Measurements from ENCODE around the gene ACVR1B.
A peak's percentile ranks its signal among the peaks of the same experiment; 100 is the strongest.

Gene ACVR1B

DNA sequence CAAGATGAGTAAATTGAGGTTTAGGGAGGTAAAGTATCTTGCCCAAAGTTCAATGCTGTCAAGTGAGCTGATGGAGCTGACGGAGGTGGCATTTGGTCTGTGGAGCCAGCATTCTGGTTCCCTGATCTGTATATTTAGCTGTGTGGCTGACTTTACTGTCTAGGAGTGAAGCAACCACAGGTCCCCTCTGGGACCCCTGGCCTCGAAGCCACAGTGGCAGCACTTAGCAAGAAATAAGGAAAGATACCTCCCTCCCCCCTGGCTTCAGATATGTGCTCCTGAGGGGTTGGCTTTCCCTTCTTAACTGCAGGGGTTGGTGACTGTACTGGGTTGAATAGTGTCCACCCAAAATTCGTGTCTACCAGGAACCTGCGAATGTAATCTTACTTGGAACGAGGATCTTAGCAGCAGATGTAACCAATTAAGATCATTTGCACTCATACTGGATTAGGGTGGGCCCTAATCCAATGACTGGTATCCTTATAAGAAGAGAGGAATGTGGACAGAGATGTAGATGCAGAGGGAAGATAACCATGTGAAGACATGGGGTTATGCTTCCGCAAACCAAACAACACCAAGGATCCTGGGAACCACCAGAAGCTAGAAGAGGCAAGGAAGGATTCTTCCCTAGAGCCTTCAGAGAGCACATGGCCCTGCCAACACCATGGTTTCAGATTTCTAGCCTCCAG is 2.0 kb upstream of the ACVR1B start:
- DNase-seq (ENCODE audit: low read depth): no peak
- H3K4me3 ChIP-seq (ENCODE audit: control insufficient read depth, low read depth, low read length): no peak overlapping the region
- TF ChIP-seq, protein P1, sequence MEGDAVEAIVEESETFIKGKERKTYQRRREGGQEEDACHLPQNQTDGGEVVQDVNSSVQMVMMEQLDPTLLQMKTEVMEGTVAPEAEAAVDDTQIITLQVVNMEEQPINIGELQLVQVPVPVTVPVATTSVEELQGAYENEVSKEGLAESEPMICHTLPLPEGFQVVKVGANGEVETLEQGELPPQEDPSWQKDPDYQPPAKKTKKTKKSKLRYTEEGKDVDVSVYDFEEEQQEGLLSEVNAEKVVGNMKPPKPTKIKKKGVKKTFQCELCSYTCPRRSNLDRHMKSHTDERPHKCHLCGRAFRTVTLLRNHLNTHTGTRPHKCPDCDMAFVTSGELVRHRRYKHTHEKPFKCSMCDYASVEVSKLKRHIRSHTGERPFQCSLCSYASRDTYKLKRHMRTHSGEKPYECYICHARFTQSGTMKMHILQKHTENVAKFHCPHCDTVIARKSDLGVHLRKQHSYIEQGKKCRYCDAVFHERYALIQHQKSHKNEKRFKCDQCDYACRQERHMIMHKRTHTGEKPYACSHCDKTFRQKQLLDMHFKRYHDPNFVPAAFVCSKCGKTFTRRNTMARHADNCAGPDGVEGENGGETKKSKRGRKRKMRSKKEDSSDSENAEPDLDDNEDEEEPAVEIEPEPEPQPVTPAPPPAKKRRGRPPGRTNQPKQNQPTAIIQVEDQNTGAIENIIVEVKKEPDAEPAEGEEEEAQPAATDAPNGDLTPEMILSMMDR (IDR thresholded peaks at IDR 0.05; ENCODE audit: control insufficient read depth, insufficient read depth, low read depth, low read length, missing control alignments): no peak

DNA sequence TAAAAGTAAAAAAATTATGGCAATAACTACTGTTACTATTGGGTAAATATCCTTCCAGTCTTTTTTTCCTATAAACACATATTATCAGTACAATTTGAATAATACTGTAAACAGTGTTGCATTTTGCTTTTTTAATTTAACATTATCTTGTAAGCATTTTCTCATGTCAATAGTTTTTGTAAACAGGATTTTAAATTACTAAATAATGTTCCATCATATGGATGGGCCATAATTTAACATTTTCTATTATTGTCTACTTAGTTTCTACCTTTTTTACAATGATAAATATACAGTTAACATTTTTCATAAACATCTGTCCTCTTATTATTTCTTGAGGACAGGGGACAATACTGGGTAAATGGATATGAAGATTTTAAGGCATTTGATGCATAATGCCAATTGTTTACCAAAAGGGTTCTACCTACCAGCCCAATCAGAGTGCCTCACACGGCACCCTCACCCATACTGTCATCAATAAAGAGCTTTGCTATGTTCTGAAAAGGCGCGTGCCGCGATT is 759 bp upstream of the ACVR1B start:
- peak overlapping the region; percentile 63 for H3K4me3 ChIP-seq (ENCODE audit: control insufficient read depth, low read depth, low read length)
- TF ChIP-seq, protein P1 (IDR thresholded peaks at IDR 0.05; ENCODE audit: control insufficient read depth, insufficient read depth, low read depth, low read length, missing control alignments): no peak
- DNase-seq (ENCODE audit: low read depth): no peak

DNA sequence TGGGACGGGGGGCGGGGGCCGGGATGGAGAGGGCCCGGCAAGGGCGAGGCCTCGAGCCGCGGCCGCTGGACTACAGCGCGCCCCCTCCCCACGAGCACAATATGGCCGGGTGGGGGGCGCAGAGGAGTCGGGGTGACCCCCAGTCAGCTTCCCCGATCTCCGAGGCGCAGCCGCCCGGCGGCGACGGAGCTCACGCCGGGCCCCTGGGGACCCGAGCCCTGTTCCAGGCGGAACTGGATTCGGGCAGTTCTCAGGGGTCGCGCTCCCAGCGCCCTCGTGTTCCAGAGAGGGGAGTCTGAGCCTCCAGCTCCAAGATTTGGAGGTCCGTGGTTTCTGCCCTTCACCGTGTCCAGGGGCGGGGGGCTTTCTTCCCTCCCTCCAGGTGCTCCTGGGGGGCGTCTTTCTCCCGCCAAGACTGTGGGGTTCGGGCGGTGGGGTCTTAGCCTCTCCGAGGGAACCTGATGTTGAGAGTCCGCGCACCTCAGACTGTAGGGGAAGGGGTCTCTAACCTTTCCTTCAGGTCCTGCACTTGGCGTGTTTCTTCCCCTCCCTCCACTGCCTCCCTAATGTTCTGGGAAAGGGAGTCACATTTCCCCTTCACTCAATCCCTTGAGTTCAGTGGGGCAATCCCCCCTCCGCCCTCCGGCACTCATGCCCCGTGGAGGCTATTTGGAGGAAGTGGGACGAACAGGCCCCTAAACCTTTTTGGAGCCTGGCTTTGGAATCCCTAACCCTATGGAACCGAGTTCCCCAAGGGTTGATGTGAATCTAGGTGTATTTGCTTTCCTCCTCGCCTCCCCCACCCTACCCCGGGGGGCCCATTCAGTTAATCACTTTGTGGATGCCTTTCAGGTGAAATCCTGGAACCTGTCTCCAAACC is 584 bp downstream of the ACVR1B start:
- no peak for DNase-seq (ENCODE audit: low read depth)
- H3K4me3 ChIP-seq (ENCODE audit: control insufficient read depth, low read depth, low read length): peak overlapping the region; percentile 90
- TF ChIP-seq, protein P1 (IDR thresholded peaks at IDR 0.05; ENCODE audit: control insufficient read depth, insufficient read depth, low read depth, low read length, missing control alignments): no peak

DNA sequence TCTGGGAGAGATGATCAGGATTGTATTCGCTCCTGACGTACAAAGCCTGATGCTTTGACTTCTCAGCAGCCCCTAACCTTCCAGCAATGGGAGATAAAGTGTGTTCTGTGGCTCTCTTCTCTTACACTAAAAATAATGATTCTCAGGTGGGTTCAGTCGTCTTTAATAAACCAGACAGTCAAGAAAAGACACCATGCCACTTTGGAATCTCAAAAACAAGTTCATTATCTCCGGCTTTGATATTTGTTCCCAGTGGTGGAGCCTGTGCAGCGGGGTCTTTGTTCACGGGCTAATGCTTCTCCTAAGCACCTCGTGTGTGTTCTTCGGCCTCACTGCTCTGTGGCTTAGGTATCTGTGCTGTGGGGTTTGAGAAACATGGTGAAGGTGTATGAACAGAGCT is 1.6 kb downstream of the ACVR1B start:
- TF ChIP-seq, protein P1 (IDR thresholded peaks at IDR 0.05; ENCODE audit: control insufficient read depth, insufficient read depth, low read depth, low read length, missing control alignments): no peak
- H3K4me3 ChIP-seq (ENCODE audit: control insufficient read depth, low read depth, low read length): peak overlapping the region; percentile 90; the same call in 1 of the 2 replicates
- DNase-seq (ENCODE audit: low read depth): no peak

DNA sequence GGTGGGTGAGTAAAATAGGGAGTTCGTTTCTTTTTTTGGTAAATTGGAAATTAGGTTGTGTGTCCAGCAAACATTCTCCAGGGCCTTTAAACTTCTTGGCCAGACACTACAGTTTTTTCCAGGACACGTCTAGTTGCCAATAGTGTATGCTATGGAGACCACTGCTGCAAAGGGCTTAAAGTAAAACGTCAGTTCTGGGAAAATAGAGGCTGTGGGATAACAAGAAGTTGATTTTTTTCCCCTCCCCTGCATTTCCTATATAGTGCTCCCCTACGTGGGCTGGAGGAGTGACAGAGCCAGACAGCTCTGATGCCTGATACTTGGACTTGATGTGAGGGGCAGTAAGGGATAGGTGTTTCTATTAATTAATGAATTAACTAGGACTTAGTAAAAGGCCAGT is 2.4 kb downstream of the ACVR1B start:
- no peak for DNase-seq (ENCODE audit: low read depth)
- H3K4me3 ChIP-seq (ENCODE audit: control insufficient read depth, low read depth, low read length): no peak overlapping the region
- TF ChIP-seq, protein P1 (IDR thresholded peaks at IDR 0.05; ENCODE audit: control insufficient read depth, insufficient read depth, low read depth, low read length, missing control alignments): no peak

DNA sequence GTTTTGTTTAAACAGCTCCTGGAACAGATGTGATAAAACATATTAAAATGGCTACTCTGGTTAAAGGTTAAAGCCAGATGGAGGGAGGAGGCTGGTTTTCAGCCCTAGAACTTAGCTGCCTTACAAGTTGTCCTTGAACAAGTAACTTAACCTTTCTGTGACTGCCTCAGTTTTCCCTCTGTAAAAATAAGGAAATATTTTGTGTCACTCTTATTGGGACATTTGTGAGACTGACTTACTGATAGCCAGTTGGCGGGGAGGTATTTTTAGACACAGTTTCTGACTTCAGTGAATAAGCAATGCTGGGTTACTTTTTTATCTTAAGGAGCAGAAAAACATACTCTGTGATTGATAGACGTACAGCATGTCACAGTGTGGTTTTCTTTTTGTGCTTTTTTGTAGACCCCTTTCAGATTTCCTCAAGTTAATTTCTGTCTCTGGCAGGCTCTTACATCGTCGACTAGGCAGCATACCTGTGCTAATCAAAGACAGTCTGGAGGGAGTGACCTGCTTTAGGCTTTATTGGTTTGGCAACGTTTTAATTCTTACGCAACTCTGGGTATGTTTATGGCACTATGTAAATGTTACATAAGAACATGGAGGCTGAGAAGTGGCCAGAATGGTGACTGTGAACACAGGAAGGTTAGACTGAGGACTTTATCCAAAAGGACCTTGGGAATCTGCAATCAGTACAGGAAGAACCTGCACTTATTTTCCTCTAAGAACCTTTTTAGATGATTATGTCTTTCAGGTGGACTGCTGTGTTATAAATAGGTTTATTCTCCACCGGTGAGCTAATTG is 3.3 kb downstream of the ACVR1B start:
- H3K4me3 ChIP-seq (ENCODE audit: control insufficient read depth, low read depth, low read length): no peak overlapping the region
- TF ChIP-seq, protein P1 (IDR thresholded peaks at IDR 0.05; ENCODE audit: control insufficient read depth, insufficient read depth, low read depth, low read length, missing control alignments): no peak

More for the DNA sequence above, 3.3 kb downstream of the ACVR1B start:
- no peak for DNase-seq (ENCODE audit: low read depth)
